T-helper 2 cell treated with Interferon-gamma antibody and Interleukin-4, amounts not matched to agents 100 ng/mL and 5 ng/mL, for 36 hours (primary cell): ENCODE measurements around the gene DTX3L. TPM values are rescaled to one million over a fixed set of nuclear protein-coding genes. Genes with fewer than 3 reads are reported as not detected.
"Not testable (repeated sequence)": the region's sequence is repeated elsewhere in the genome, so short reads cannot be mapped to it uniquely, and the experiment has no call there.

Experiments used
- intact Hi-C: fragments of 100-400 bp; cut with micrococcal nuclease; formaldehyde crosslinking; loops from one replicate; pipeline ENCODE4 v1.15.1; 2023
- total RNA-seq: library from RNA; stranded (reverse); gene quantifications from 2 replicates; pipeline ENCODE4 v1.2.3, GENCODE V29; 2022

DTX3L gene
- total RNA-seq, 1 donor from 2014 or later: 117 TPM

- intact Hi-C loops: loop anchor here (1.0 to 5.0 kb wide), 3 partner anchors 119 to 1013 kb away; partner anchors contain the start of genes HSPBAP1 and POLQ
Observed at GRCh38 chr3:122559906-122560305, 4.2 kb upstream of the DTX3L start.

GRCh38 chr3:122560680-122561079 is 3.5 kb upstream of the DTX3L start:
- intact Hi-C loops: loop anchor here (1.0 to 5.0 kb wide), 3 partner anchors 119 to 1013 kb away; partner anchors contain the start of genes HSPBAP1 and POLQ

GRCh38 chr3:122562923-122563716 is 1.0 kb upstream of the DTX3L start:
- intact Hi-C loops: loop anchor here (2.0 to 5.0 kb wide), 3 partner anchors 14 to 1016 kb away; partner anchors contain the start of genes HSPBAP1, PARP15 and POLQ

GRCh38 chr3:122563717-122564025 is 467 bp upstream of the DTX3L start:
- intact Hi-C loops: loop anchor here (1.0 to 5.0 kb wide), 8 partner anchors 13 to 1016 kb away; partner anchors contain the start of genes FAM162A, HSPBAP1, KPNA1 and PARP15

- intact Hi-C loops: not testable (repeated sequence)
Observed at GRCh38 chr3:122568131-122568530, 4.0 kb downstream of the DTX3L start.

- intact Hi-C loops: no loop called here
Observed at GRCh38 chr3:122568755-122569154, 4.6 kb downstream of the DTX3L start.

GRCh38 chr3:122572940-122573412 is 8.8 kb downstream of the DTX3L start:
- intact Hi-C loops: no loop called here

GRCh38 chr3:122576174-122576940 is 12.2 kb downstream of the DTX3L start:
- intact Hi-C loops: loop anchor here (2.0 to 5.0 kb wide), 2 partner anchors 14 to 36 kb away; no protein-coding TSS in a partner anchor

GRCh38 chr3:122577409-122578031 is 13.4 kb downstream of the DTX3L start, which contains the start of gene PARP15:
TSS of gene PARP15 (plus strand) at chr3:122577650. CDS start at chr3:122577668, 18 bp downstream.
- intact Hi-C loops: loop anchor here (1.0 to 5.0 kb wide), 3 partner anchors 15 to 102 kb away; no protein-coding TSS in a partner anchor

GRCh38 chr3:122578069-122578740 is 14.1 kb downstream of the DTX3L start:
- intact Hi-C loops: loop anchor here (5.0 kb wide), 1 partner anchor 34 kb away; no protein-coding TSS in a partner anchor

- intact Hi-C loops: no loop called here
Observed at GRCh38 chr3:122580470-122580869, 16.3 kb downstream of the DTX3L start.

GRCh38 chr3:122581622-122582021 is 17.5 kb downstream of the DTX3L start:
- intact Hi-C loops: no loop called here

- intact Hi-C loops: no loop called here
Observed at GRCh38 chr3:122582390-122582789, 18.3 kb downstream of the DTX3L start.

GRCh38 chr3:122586098-122586497 is 22.0 kb downstream of the DTX3L start:
- intact Hi-C loops: no loop called here

- intact Hi-C loops: no loop called here
Observed at GRCh38 chr3:122586773-122587485, 22.8 kb downstream of the DTX3L start.

- intact Hi-C loops: no loop called here
Observed at GRCh38 chr3:122587572-122587971, 23.4 kb downstream of the DTX3L start.

- intact Hi-C loops: no loop called here
Observed at GRCh38 chr3:122589297-122589696, 25.2 kb downstream of the DTX3L start.

GRCh38 chr3:122590610-122591009 is 26.5 kb downstream of the DTX3L start:
- intact Hi-C loops: no loop called here

GRCh38 chr3:122594025-122594424 is 29.9 kb downstream of the DTX3L start:
- intact Hi-C loops: no loop called here

- intact Hi-C loops: no loop called here
Observed at GRCh38 chr3:122598151-122598550, 34.0 kb downstream of the DTX3L start.
